Aorta (tissue), 5 donors: ENCODE data around the gene MINAR1. TPM values are rescaled to one million over a fixed set of nuclear protein-coding genes. Genes with fewer than 3 reads are reported as not detected.
"Not testable (repeated sequence)": the region's sequence is repeated elsewhere in the genome, so short reads cannot be mapped to it uniquely, and the experiment has no call there.

Source experiments
- ATAC-seq: fragments of 200-7000 bp; cut with Tn5 transposase; one replicate; pipeline ENCODE4 v1.9.1; 2022; ENCODE audit warnings: moderate library complexity; ENCODE audit not compliant: low FRiP score
- DNase-seq, 2 donors: peaks; one replicate each; pipeline ENCODE4 v3.0.0-alpha.2; 2020
- H3K27ac ChIP-seq, 2 donors: one replicate each; pipeline ENCODE4 v1.5.1; 2013; ENCODE audit warnings: low read length in 2 of 2, mild to moderate bottlenecking in 2 of 2, moderate library complexity in 2 of 2, control low read depth in 1 of 2, inconsistent platforms in 1 of 2, low read depth in 1 of 2
- H3K27me3 ChIP-seq, 2 donors: one replicate each; pipeline ENCODE4 v1.6.1; 2013; ENCODE audit warnings: control low read depth in 1 of 2, low read length in 1 of 2, mild to moderate bottlenecking in 1 of 2, moderate library complexity in 1 of 2; ENCODE audit not compliant: insufficient read depth in 2 of 2, control insufficient read depth in 1 of 2
- H3K36me3 ChIP-seq, 2 donors: one replicate each; pipeline ENCODE4 v1.6.1; 2013; ENCODE audit warnings: control low read depth in 1 of 2, low read length in 1 of 2, mild to moderate bottlenecking in 1 of 2; ENCODE audit not compliant: insufficient read depth in 2 of 2, control insufficient read depth in 1 of 2
- H3K4me1 ChIP-seq, 2 donors: one replicate each; pipeline ENCODE4 v1.6.1; 2013; ENCODE audit warnings: low read length in 2 of 2, control low read depth in 1 of 2, mild to moderate bottlenecking in 1 of 2, moderate library complexity in 1 of 2; ENCODE audit not compliant: insufficient read depth in 2 of 2, control insufficient read depth in 1 of 2
- H3K4me3 ChIP-seq, 2 donors: one replicate each; pipeline ENCODE4 v1.5.1; 2013; ENCODE audit warnings: low read length in 2 of 2, control low read depth in 1 of 2, mild to moderate bottlenecking in 1 of 2
- H3K9me3 ChIP-seq: one replicate; pipeline ENCODE4 v1.6.1; 2013; ENCODE audit warnings: mild to moderate bottlenecking, low read length; ENCODE audit not compliant: control insufficient read depth
- WGBS, 2 donors: extraction: QIAGEN DNeasy Blood & Tissue Kit; methylation state at CpG; one replicate each; pipeline ENCODE4 v1.1.7; 2013; 5-methylcytosine and 5-hydroxymethylcytosine counted together
- intact Hi-C, 2 donors: fragments of 100-400 bp; cut with DNase I; formaldehyde crosslinking; loops; one replicate each; pipeline versions ENCODE4 v1.14.2 to v1.15.0; 2022
- polyA plus RNA-seq, 2 donors: library from polyadenylated mRNA; stranded (reverse); fragments of 200-250 nt; gene quantifications; one replicate each; pipeline ENCODE4 v1.2.3, GENCODE V29; 2013
- total RNA-seq, 2 donors: library from RNA; stranded (reverse); fragmentation: NEBNext Ultra II Directional; extraction: Animal tissue kit (Norgen Biotek cat#: 25700); gene quantifications; one replicate each; pipeline ENCODE4 v1.2.1, GENCODE V29; 2021
- donor health status: healthy with polysubstance abuse.
- donor health status: Bipolar disorder and iron deficiency.
- donor health status: DM: no; HTN: no; CAD: no.
- donor health status: DM: no; HTN: no; CAD: no.
- donor health status: DM: yes; HTN: yes; CAD: no.

The MINAR1 gene
- total and polyA plus RNA-seq, 4 donors: 0.13 to 1.4 (median 0.54) TPM

DNA sequence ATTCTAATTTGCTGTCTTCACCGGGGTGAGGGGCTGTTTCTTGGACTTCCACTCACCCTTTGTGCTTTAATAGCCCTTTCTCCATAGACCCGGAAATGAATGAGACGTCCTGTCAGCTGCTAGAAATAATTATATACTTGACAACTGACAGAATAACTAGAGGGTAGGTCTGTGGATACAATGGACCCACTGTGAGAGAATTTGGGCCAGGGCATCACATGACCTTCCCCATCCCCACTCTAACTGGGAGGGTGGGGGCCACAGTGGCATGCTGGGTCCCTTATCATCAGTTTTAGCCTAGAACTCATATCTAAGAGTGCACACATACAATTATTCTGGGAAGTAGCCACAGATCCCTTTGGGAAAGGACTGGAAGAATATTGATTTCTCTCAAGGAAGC lies 25.9 kb upstream of the MINAR1 start:
- Histone ChIP-seq H3K36me3 (no peaks in the 10 kb centered on the region), H3K4me1 (no peaks in the 10 kb centered on the region), H3K9me3 (no peaks in the 10 kb centered on the region), H3K27me3 (no peaks in the 10 kb centered on the region), H3K27ac (no peak overlapping the region), H3K4me3 (no peak overlapping the region)
- no peak for DNase-seq
- intact Hi-C loops: no loop called here
- 69 to 86% methylated on average over 3 of the region's 3 CpGs for WGBS, 2 donors
- no peak for ATAC-seq

DNA sequence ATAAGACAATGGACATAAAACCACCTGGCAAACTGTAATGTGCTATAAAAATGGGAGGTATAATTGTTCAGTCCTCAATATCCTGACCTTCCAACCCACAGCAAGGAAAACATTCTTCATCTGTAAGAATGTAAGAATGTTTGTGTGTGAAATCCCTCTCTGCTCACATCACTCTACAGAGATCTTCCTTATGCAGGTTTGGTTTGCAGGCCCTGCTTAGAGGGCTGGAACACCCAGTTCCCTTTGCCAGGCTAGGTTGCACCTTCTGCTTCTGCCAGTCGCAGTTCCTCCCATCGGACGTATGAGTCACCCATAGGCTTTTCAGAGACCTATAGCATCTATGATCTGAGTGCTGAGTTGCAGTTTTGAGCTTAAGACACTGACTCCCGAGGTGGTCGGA lies 24.1 kb upstream of the MINAR1 start:
- no peaks in the 10 kb centered on the region for H3K4me1 ChIP-seq
- DNase-seq: no peak
- H3K9me3 ChIP-seq: no peaks in the 10 kb centered on the region
- H3K27ac ChIP-seq: no peak overlapping the region
- WGBS, 2 donors: 62 to 73% methylated on average over 5 of the region's 5 CpGs
- intact Hi-C loops: no loop called here
- no peaks in the 10 kb centered on the region for H3K27me3 ChIP-seq
- no peaks in the 10 kb centered on the region for H3K36me3 ChIP-seq
- no peak for ATAC-seq
- no peak overlapping the region for H3K4me3 ChIP-seq

DNA sequence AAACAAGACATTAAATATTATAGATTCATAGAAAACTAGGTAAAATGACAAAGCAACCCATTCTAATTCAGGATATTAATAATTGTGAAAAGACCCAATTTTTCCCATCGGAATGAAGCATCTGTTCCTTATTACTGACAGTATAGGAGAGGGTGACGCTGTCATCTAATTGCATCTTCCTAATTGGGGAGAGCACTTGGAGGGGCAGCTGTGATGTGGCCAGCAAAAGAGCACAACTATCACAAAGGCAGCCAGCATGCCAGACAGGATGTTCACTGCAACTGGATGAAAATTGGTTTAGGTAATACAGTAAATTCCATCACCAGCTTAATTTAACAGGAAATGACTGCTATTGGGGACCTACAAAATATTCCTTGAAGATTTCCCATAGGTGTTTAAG lies 21.9 kb upstream of the MINAR1 start:
- Histone ChIP-seq H3K4me3 (no peak overlapping the region), H3K27me3 (no peaks in the 10 kb centered on the region), H3K4me1 (no peaks in the 10 kb centered on the region), H3K36me3 (no peaks in the 10 kb centered on the region), H3K27ac (no peak overlapping the region), H3K9me3 (no peaks in the 10 kb centered on the region)
- ATAC-seq (no peak), DNase-seq (no peak)
- intact Hi-C loops: no loop called here
- 91 to 97% methylated on average over 2 of the region's 2 CpGs for WGBS, 2 donors

DNA sequence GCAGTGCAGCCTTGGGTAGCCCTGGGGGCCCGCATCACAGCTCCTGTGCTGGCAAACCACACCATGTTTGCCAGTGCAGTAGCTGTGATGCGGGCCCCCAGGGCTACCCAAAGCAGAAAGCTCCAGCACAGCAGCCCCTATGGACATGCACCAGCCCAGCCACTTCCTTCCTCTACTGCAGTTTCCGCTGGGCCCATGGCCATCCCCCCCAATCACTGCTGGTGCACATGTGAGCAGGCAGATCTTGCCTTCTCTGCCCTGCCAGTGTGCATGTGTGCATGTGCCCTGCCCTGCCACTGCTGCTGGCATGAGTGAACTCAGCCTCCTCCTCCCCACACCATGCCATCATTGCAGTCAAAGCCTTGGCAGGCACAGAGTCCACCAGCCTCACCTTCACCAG lies 20.1 kb upstream of the MINAR1 start:
- 95 to 97% methylated on average over 3 of the region's 3 CpGs for WGBS, 2 donors
- no peak for ATAC-seq
- no peak for DNase-seq
- Histone ChIP-seq H3K4me1 (no peaks in the 10 kb centered on the region), H3K9me3 (no peaks in the 10 kb centered on the region), H3K36me3 (no peaks in the 10 kb centered on the region), H3K27ac (no peak overlapping the region), H3K27me3 (no peaks in the 10 kb centered on the region), H3K4me3 (no peak overlapping the region)
- intact Hi-C loops: no loop called here

DNA sequence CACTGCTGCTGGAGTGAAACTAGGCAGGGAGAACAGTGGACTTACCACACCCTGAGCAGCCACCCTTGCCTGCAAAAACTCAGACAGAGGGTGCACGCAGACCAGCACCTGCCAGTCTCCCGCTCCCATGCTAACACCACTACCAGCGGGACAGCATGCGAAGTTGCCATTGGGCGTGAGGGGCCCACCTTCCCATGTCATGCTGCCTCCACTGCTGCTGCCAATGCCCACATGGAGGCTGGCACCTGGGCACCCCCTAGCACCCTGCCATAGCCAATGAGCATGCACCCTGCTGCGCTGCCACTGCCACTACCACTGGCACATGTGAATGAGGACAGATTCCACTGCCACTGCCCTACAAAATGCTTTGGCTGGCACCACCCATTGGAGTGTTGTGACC lies 19.7 kb upstream of the MINAR1 start:
- Histone ChIP-seq H3K4me1 (no peaks in the 10 kb centered on the region), H3K4me3 (no peak overlapping the region), H3K27ac (no peak overlapping the region), H3K36me3 (no peaks in the 10 kb centered on the region), H3K9me3 (no peaks in the 10 kb centered on the region), H3K27me3 (no peaks in the 10 kb centered on the region)
- DNase-seq (no peak), ATAC-seq (no peak)
- intact Hi-C loops: no loop called here
- 98 to 100% methylated on average over 6 of the region's 6 CpGs for WGBS, 2 donors

DNA sequence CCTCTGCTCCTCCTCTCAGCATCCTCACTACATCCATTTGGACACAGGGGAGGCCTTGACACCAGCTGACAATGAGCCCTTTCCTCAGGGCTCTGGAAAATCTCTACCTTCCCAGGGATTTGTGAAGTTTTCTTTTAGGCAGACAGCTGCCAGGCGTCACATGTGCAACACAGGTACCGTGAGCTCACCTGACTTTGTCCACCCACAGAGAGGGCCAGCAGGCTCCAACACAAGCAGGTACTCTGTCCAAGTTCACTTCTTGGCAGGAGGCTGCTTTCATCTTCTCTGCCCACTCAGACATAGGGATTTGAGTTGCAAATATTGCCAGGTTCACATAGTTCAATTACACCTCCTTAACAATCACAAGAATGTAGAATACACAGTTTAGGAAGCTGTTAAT lies 15.3 kb upstream of the MINAR1 start:
- Histone ChIP-seq H3K9me3 (no peaks in the 10 kb centered on the region), H3K27me3 (no peaks in the 10 kb centered on the region), H3K27ac (no peak overlapping the region), H3K4me3 (no peak overlapping the region), H3K4me1 (no peaks in the 10 kb centered on the region), H3K36me3 (no peaks in the 10 kb centered on the region)
- no peak for DNase-seq
- ATAC-seq: no peak
- 95 to 98% methylated on average over 2 of the region's 2 CpGs for WGBS, 2 donors
- intact Hi-C loops: no loop called here

DNA sequence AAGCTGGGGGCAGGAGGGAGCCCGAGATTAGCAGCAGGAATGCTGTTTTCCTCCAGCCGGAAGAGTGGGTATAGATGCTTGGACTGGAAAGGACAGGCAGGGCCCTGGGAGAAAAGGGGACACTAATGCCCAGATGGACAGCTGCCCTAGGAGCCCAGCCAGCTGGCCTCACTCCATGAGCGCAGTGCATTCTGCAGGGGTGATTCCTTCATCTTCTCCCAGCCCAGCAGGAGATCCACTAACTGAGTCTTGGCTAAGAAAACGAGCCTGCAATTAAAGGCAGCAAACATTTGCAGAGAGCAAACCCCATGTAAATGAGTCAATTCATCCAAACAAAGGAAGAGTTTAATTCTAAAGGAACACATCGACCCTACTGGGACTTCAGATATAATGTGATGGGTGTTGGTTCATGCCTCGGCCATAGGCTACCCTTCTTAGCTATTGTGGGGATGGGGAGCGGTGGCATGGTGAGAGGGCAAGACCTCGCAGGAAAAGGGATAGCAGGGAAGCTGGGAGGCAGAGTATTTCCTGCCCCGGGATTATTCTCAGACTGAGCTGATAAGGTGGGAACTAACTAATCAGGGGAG lies 13.3 kb upstream of the MINAR1 start:
- Histone ChIP-seq H3K27ac (no peak overlapping the region), H3K9me3 (no peaks in the 10 kb centered on the region), H3K36me3 (no peaks in the 10 kb centered on the region), H3K4me1 (no peaks in the 10 kb centered on the region), H3K27me3 (no peaks in the 10 kb centered on the region), H3K4me3 (no peak overlapping the region)
- ATAC-seq (no peak), DNase-seq (no peak)
- intact Hi-C loops: no loop called here
- 47 to 52% methylated on average over 9 of the region's 9 CpGs for WGBS, 2 donors

DNA sequence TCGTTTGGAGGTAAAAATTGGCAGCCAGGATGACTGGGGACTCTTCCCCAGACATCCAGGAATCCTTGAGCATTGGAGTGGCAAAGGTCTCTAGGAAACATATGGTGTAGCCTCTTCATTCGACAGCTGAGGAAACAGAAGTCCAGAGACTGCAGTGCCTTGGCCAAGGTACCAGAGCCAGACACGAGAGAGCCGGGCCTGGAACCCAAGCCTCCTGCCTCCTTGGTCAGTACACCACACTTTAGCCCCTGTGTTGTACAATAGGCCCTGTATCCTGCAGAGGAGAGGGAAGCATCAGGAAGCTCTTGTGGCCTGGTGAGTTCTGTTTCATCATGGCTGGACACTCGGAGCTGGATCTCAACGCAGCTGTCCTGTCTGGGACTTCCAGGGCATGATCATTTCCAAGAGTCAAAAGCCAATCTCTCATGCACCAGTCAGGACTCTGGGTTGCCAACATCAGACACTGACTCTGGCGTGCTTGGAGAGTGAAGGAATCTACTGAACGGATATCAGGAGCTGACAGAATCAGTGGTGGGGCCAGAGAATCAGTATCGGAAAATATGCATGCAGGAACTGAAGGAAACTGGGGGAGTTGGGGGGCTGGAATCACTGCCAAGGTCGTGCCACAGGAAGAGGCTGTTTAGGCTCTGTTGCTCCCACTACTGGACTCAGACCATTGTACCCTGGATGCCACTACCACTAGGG lies 6.4 kb upstream of the MINAR1 start:
- Histone ChIP-seq H3K4me3 (no peak overlapping the region), H3K4me1 (no peaks in the 10 kb centered on the region), H3K27me3 (no peaks in the 10 kb centered on the region), H3K27ac (no peak overlapping the region), H3K36me3 (no peaks in the 10 kb centered on the region), H3K9me3 (no peaks in the 10 kb centered on the region)
- WGBS, 2 donors: 89 to 90% methylated on average over 10 of the region's 10 CpGs
- ATAC-seq (no peak), DNase-seq (no peak)
- intact Hi-C loops: no loop called here

DNA sequence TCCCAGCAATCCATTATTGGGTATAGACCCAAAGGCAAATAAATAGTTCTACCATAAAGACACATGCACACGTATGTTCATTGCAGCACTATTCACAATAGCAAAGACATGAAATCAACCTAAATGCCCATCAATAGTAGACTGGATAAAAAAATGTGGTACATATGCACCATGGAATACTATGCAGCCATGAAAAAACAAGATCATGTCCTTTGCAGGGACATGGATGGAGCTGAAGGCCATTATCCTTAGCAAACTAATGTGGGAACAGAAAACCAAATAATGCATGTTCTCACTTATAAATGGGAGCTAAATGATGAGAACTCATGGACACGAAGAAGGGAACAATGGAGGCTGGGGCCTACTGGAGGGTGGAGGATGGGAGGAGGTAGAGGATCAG lies 5.2 kb upstream of the MINAR1 start:
- H3K36me3 ChIP-seq, H3K4me1 ChIP-seq, ATAC-seq, H3K27ac ChIP-seq, H3K9me3 ChIP-seq, intact Hi-C loops, H3K27me3 ChIP-seq, DNase-seq, H3K4me3 ChIP-seq: not testable (repeated sequence)
- 95 to 98% methylated on average over 2 of the region's 2 CpGs for WGBS, 2 donors
